Measurements from ENCODE around the gene EPHA4.

EPHA4 gene

GRCh38 chr2:221380062-221380461, 192.0 kb downstream of the EPHA4 start:
- Histone ChIP-seq H3K36me3 (ENCODE audit: control insufficient read depth, insufficient read depth, low read length) (no peaks in the 10 kb centered on the region), H3K4me3 (ENCODE audit: extremely low read depth, insufficient read depth, low read length, poor library complexity, severe bottlenecking) (no peak overlapping the region), H3K9me3 (ENCODE audit: control insufficient read depth, low read length) (no peaks in the 10 kb centered on the region), H3K27ac (ENCODE audit: low read depth, low read length, severe bottlenecking) (no peak overlapping the region), H3K4me1 (ENCODE audit: control insufficient read depth, insufficient read depth, low read length, poor library complexity, severe bottlenecking) (no peaks in the 10 kb centered on the region)
- 76 to 84% methylated on average over 3 to 4 of the region's 5 CpGs for WGBS, 2 experiments (ENCODE audit: insufficient coverage in 2 of 2)

GRCh38 chr2:221377597-221377996, 194.5 kb downstream of the EPHA4 start:
- no peak overlapping the region for H3K27ac ChIP-seq (ENCODE audit: low read depth, low read length, severe bottlenecking)
- WGBS, 2 experiments (ENCODE audit: insufficient coverage in 2 of 2) = 100% methylated on average over 1 of the region's 2 CpGs; no CpG with 5 or more reads in 1 of the 2 experiments
- no peak overlapping the region for H3K4me3 ChIP-seq (ENCODE audit: extremely low read depth, insufficient read depth, low read length, poor library complexity, severe bottlenecking)
- no peaks in the 10 kb centered on the region for H3K4me1 ChIP-seq (ENCODE audit: control insufficient read depth, insufficient read depth, low read length, poor library complexity, severe bottlenecking)
- H3K36me3 ChIP-seq (ENCODE audit: control insufficient read depth, insufficient read depth, low read length) = no peaks in the 10 kb centered on the region
- H3K9me3 ChIP-seq (ENCODE audit: control insufficient read depth, low read length) = no peaks in the 10 kb centered on the region

- no peak overlapping the region for H3K4me3 ChIP-seq (ENCODE audit: extremely low read depth, insufficient read depth, low read length, poor library complexity, severe bottlenecking)
- WGBS, 2 experiments (ENCODE audit: insufficient coverage in 2 of 2) = 89 to 100% methylated on average over 1 of the region's 2 CpGs
- H3K9me3 ChIP-seq (ENCODE audit: control insufficient read depth, low read length) = no peaks in the 10 kb centered on the region
- no peaks in the 10 kb centered on the region for H3K36me3 ChIP-seq (ENCODE audit: control insufficient read depth, insufficient read depth, low read length)
- H3K4me1 ChIP-seq (ENCODE audit: control insufficient read depth, insufficient read depth, low read length, poor library complexity, severe bottlenecking) = no peaks in the 10 kb centered on the region
- no peak overlapping the region for H3K27ac ChIP-seq (ENCODE audit: low read depth, low read length, severe bottlenecking)
Measured at GRCh38 chr2:221377066-221377465, 195.0 kb downstream of the EPHA4 start.

- H3K27ac ChIP-seq (ENCODE audit: low read depth, low read length, severe bottlenecking) = no peak overlapping the region
- no peaks in the 10 kb centered on the region for H3K9me3 ChIP-seq (ENCODE audit: control insufficient read depth, low read length)
- WGBS, 2 experiments (ENCODE audit: insufficient coverage in 2 of 2) = 94 to 96% methylated on average over 5 to 7 of the region's 9 CpGs
- no peaks in the 10 kb centered on the region for H3K4me1 ChIP-seq (ENCODE audit: control insufficient read depth, insufficient read depth, low read length, poor library complexity, severe bottlenecking)
- H3K36me3 ChIP-seq (ENCODE audit: control insufficient read depth, insufficient read depth, low read length) = no peaks in the 10 kb centered on the region
- H3K4me3 ChIP-seq (ENCODE audit: extremely low read depth, insufficient read depth, low read length, poor library complexity, severe bottlenecking) = no peak overlapping the region
Measured at GRCh38 chr2:221374234-221374633, 197.9 kb downstream of the EPHA4 start.

GRCh38 chr2:221372907-221373306, 199.2 kb downstream of the EPHA4 start:
- Histone ChIP-seq H3K36me3 (ENCODE audit: control insufficient read depth, insufficient read depth, low read length) (no peaks in the 10 kb centered on the region), H3K27ac (ENCODE audit: low read depth, low read length, severe bottlenecking) (no peak overlapping the region), H3K9me3 (ENCODE audit: control insufficient read depth, low read length) (no peaks in the 10 kb centered on the region), H3K4me1 (ENCODE audit: control insufficient read depth, insufficient read depth, low read length, poor library complexity, severe bottlenecking) (no peaks in the 10 kb centered on the region), H3K4me3 (ENCODE audit: extremely low read depth, insufficient read depth, low read length, poor library complexity, severe bottlenecking) (no peak overlapping the region)
- 74% methylated on average over 4 of the region's 7 CpGs; no CpG with 5 or more reads in 1 of the 2 experiments for WGBS, 2 experiments (ENCODE audit: insufficient coverage in 2 of 2)

GRCh38 chr2:221372159-221372884, 199.8 kb downstream of the EPHA4 start:
- WGBS, 2 experiments (ENCODE audit: insufficient coverage in 2 of 2) = 38 to 75% methylated on average over 5 to 6 of the region's 9 CpGs
- H3K4me3 ChIP-seq (ENCODE audit: extremely low read depth, insufficient read depth, low read length, poor library complexity, severe bottlenecking) = no peak overlapping the region

GRCh38 chr2:221371347-221371746, 200.8 kb downstream of the EPHA4 start:
- no peak overlapping the region for H3K27ac ChIP-seq (ENCODE audit: low read depth, low read length, severe bottlenecking)
- H3K9me3 ChIP-seq (ENCODE audit: control insufficient read depth, low read length) = no peaks in the 10 kb centered on the region
- no peaks in the 10 kb centered on the region for H3K4me1 ChIP-seq (ENCODE audit: control insufficient read depth, insufficient read depth, low read length, poor library complexity, severe bottlenecking)
- H3K36me3 ChIP-seq (ENCODE audit: control insufficient read depth, insufficient read depth, low read length) = no peaks in the 10 kb centered on the region
- 85 to 91% methylated on average over 1 to 6 of the region's 6 CpGs for WGBS, 2 experiments (ENCODE audit: insufficient coverage in 2 of 2)
- no peak overlapping the region for H3K4me3 ChIP-seq (ENCODE audit: extremely low read depth, insufficient read depth, low read length, poor library complexity, severe bottlenecking)

More at GRCh38 chr2:221372159-221372884, 199.8 kb downstream of the EPHA4 start:
- Histone ChIP-seq H3K36me3 (ENCODE audit: control insufficient read depth, insufficient read depth, low read length) (no peaks in the 10 kb centered on the region), H3K27ac (ENCODE audit: low read depth, low read length, severe bottlenecking) (no peak overlapping the region), H3K4me1 (ENCODE audit: control insufficient read depth, insufficient read depth, low read length, poor library complexity, severe bottlenecking) (no peaks in the 10 kb centered on the region), H3K9me3 (ENCODE audit: control insufficient read depth, low read length) (no peaks in the 10 kb centered on the region)

- no peak overlapping the region for H3K27ac ChIP-seq (ENCODE audit: low read depth, low read length, severe bottlenecking)
- H3K4me1 ChIP-seq (ENCODE audit: control insufficient read depth, insufficient read depth, low read length, poor library complexity, severe bottlenecking) = no peaks in the 10 kb centered on the region
- 90 to 100% methylated on average over 1 to 2 of the region's 6 CpGs for WGBS, 2 experiments (ENCODE audit: insufficient coverage in 2 of 2)
- no peaks in the 10 kb centered on the region for H3K9me3 ChIP-seq (ENCODE audit: control insufficient read depth, low read length)
- H3K36me3 ChIP-seq (ENCODE audit: control insufficient read depth, insufficient read depth, low read length) = no peaks in the 10 kb centered on the region
- no peak overlapping the region for H3K4me3 ChIP-seq (ENCODE audit: extremely low read depth, insufficient read depth, low read length, poor library complexity, severe bottlenecking)
Measured at GRCh38 chr2:221370857-221371211, 201.3 kb downstream of the EPHA4 start.

GRCh38 chr2:221370076-221370856, 201.8 kb downstream of the EPHA4 start:
- H3K36me3 ChIP-seq (ENCODE audit: control insufficient read depth, insufficient read depth, low read length) = no peaks in the 10 kb centered on the region
- 95 to 98% methylated on average over 5 to 6 of the region's 9 CpGs for WGBS, 2 experiments (ENCODE audit: insufficient coverage in 2 of 2)
- no peaks in the 10 kb centered on the region for H3K4me1 ChIP-seq (ENCODE audit: control insufficient read depth, insufficient read depth, low read length, poor library complexity, severe bottlenecking)
- no peak overlapping the region for H3K4me3 ChIP-seq (ENCODE audit: extremely low read depth, insufficient read depth, low read length, poor library complexity, severe bottlenecking)
- H3K9me3 ChIP-seq (ENCODE audit: control insufficient read depth, low read length) = no peaks in the 10 kb centered on the region
- no peak overlapping the region for H3K27ac ChIP-seq (ENCODE audit: low read depth, low read length, severe bottlenecking)
